Activated CD8-positive, alpha-beta memory T cell treated with anti-CD3 and anti-CD28 coated beads for 48 hours (primary cell): Measurements from ENCODE around the gene TATDN2.

Source experiments
- DNase-seq, 3 experiments: peaks; one replicate each; pipeline ENCODE4 v3.0.0-alpha.2; 2020; ENCODE audit warnings: low read depth in 2 of 3, low spot score in 2 of 3

The TATDN2 gene

GRCh38 chr3:10317311-10317960 is 69.2 kb downstream of the TATDN2 start:
- no peak for DNase-seq

- no peak for DNase-seq
Measured at GRCh38 chr3:10317961-10318350, 69.7 kb downstream of the TATDN2 start.

- no peak for DNase-seq
Measured at GRCh38 chr3:10319251-10319650, 71.0 kb downstream of the TATDN2 start.

- DNase-seq = no peak
Measured at GRCh38 chr3:10319804-10320203, 71.5 kb downstream of the TATDN2 start.

- DNase-seq = no peak
Measured at GRCh38 chr3:10320320-10320677, 72.0 kb downstream of the TATDN2 start.

GRCh38 chr3:10321630-10322351 is 73.5 kb downstream of the TATDN2 start:
- DNase-seq = no peak

GRCh38 chr3:10322352-10322710 is 74.1 kb downstream of the TATDN2 start:
- no peak for DNase-seq

- DNase-seq = no peak
Measured at GRCh38 chr3:10327592-10327991, 79.3 kb downstream of the TATDN2 start.

GRCh38 chr3:10328460-10329071 is 80.3 kb downstream of the TATDN2 start:
- no peak for DNase-seq

- DNase-seq = no peak
Measured at GRCh38 chr3:10329495-10330015, 81.3 kb downstream of the TATDN2 start.

- no peak for DNase-seq
Measured at GRCh38 chr3:10330319-10330718, 82.1 kb downstream of the TATDN2 start.
